ENCODE measurements around the gene NAA40.

- TF ChIP-seq CTCF (conservative IDR thresholded peaks at IDR 0.05; ENCODE audit: low read length) (no peak), EZH2phosphoT487 (IDR thresholded peaks at IDR 0.05; ENCODE audit: borderline replicate concordance) (no peak)
These were observed 642 bp downstream of the NAA40 start for GRCh38 chr11:63939397-63939891.
